GM23338 (cell line): ENCODE data around the gene OSGIN1. TPM values are rescaled to one million over a fixed set of nuclear protein-coding genes. Genes with fewer than 3 reads are reported as not detected.

ENCODE experiments used
- ATAC-seq: fragments of 200-7000 bp; cut with Tn5 transposase; 3 replicates; pipeline ENCODE4 v1.9.1; 2020
- DNase-seq: peaks from one replicate; pipeline ENCODE4 v3.0.0-alpha.2; 2015; ENCODE audit warnings: low spot score
- H2AFZ ChIP-seq: fragments of 200-600 bp; sonication (generic); 2 replicates; pipeline ENCODE4 v1.8.0; 2016; ENCODE audit warnings: antibody characterized with exemption, mild to moderate bottlenecking, moderate library complexity
- H3F3A ChIP-seq: fragments of 200-600 bp; sonication (generic); replicated peaks from 2 replicates; pipeline ENCODE4 v1.8.0; 2017; ENCODE audit warnings: antibody characterized with exemption, mixed run types, low read depth
- H3K27ac ChIP-seq: fragments of 200-600 bp; sonication (generic); 2 replicates; pipeline ENCODE4 v1.6.1; 2016; ENCODE audit warnings: low read depth
- H3K27me3 ChIP-seq: fragments of 200-600 bp; sonication (generic); 2 replicates; pipeline ENCODE4 v1.8.0; 2016; ENCODE audit warnings: mild to moderate bottlenecking, mixed run types, moderate library complexity; ENCODE audit not compliant: insufficient read depth
- H3K36me3 ChIP-seq: fragments of 200-600 bp; sonication (generic); 2 replicates; pipeline ENCODE4 v1.8.0; 2016; ENCODE audit warnings: mild to moderate bottlenecking; ENCODE audit not compliant: insufficient read depth
- H3K4me1 ChIP-seq: fragments of 200-600 bp; sonication (generic); 2 replicates; pipeline ENCODE4 v1.8.0; 2016; ENCODE audit warnings: mild to moderate bottlenecking, moderate library complexity; ENCODE audit not compliant: insufficient read depth
- H3K4me2 ChIP-seq: fragments of 200-600 bp; sonication (generic); 2 replicates; pipeline ENCODE4 v1.7.1; 2017; ENCODE audit warnings: mixed run types
- H3K4me3 ChIP-seq: fragments of 200-600 bp; sonication (generic); 2 replicates; pipeline ENCODE4 v1.6.1; 2016; ENCODE audit warnings: mixed run types
- H3K79me2 ChIP-seq: fragments of 200-600 bp; sonication (generic); replicated peaks from 2 replicates; pipeline ENCODE4 v1.8.0; 2017; ENCODE audit warnings: mild to moderate bottlenecking; ENCODE audit not compliant: insufficient read depth
- H3K9me2 ChIP-seq: fragments of 200-600 bp; sonication (generic); 2 replicates; pipeline ENCODE4 v1.8.0; 2017; ENCODE audit not compliant: insufficient read depth
- H4K20me1 ChIP-seq: fragments of 200-600 bp; sonication (generic); replicated peaks from 2 replicates; pipeline ENCODE4 v1.8.0; 2017; ENCODE audit warnings: mild to moderate bottlenecking; ENCODE audit not compliant: insufficient read depth
- H3K27ac Mint-ChIP-seq: 2 replicates; pipeline ENCODE4 v1.8.0; 2020; ENCODE audit warnings: inconsistent platforms, mild to moderate bottlenecking, moderate library complexity, mixed read lengths
- H3K27me3 Mint-ChIP-seq: 3 replicates; pipeline ENCODE4 v1.8.0; 2022; ENCODE audit warnings: low read depth, mild to moderate bottlenecking, moderate library complexity, mixed read lengths, inconsistent platforms; ENCODE audit not compliant: insufficient read depth, poor library complexity
- H3K36me3 Mint-ChIP-seq: 3 replicates; pipeline ENCODE4 v1.8.0; 2021; ENCODE audit warnings: low read depth, mild to moderate bottlenecking, inconsistent platforms, moderate library complexity, mixed read lengths
- H3K4me1 Mint-ChIP-seq: 3 replicates; pipeline ENCODE4 v1.8.0; 2020; ENCODE audit warnings: mild to moderate bottlenecking, inconsistent platforms, mixed read lengths
- H3K4me3 Mint-ChIP-seq: 3 replicates; pipeline ENCODE4 v1.8.0; 2021; ENCODE audit warnings: moderate library complexity, mild to moderate bottlenecking, inconsistent platforms, mixed read lengths
- H3K9me3 Mint-ChIP-seq: 3 replicates; pipeline ENCODE4 v1.8.0; 2020; ENCODE audit warnings: moderate library complexity, mild to moderate bottlenecking, inconsistent platforms, mixed read lengths
- CTCF ChIP-seq, 2 experiments: fragments of 200-600 bp in 1 of 2; sonication (generic) in 1 of 2; conservative IDR thresholded peaks; 2 replicates each; pipeline versions ENCODE4 v1.5.1 to v1.6.1; 2016 to 2017; ENCODE audit warnings: antibody characterized with exemption in 2 of 2, low read depth in 2 of 2, mild to moderate bottlenecking in 2 of 2, moderate library complexity in 1 of 2
- ETS1 ChIP-seq: IDR thresholded peaks from 2 replicates; pipeline ENCODE4 v1.6.1; 2016; ENCODE audit warnings: antibody characterized with exemption
- EZH2phosphoT487 ChIP-seq: fragments of 200-600 bp; sonication (generic); IDR thresholded peaks from one replicate; pipeline ENCODE4 v1.8.1; 2018; ENCODE audit warnings: antibody characterized with exemption; ENCODE audit not compliant: unreplicated experiment
- STAT1 ChIP-seq: IDR thresholded peaks from one replicate; pipeline ENCODE4 v1.6.1; 2016; ENCODE audit warnings: antibody characterized with exemption; ENCODE audit not compliant: unreplicated experiment
- ZNF114 ChIP-seq: fragments of 250-450 bp; sonication (Bioruptor Pico); IDR thresholded peaks from 2 replicates; pipeline ENCODE4 v1.5.0; 2020; ENCODE audit warnings: mild to moderate bottlenecking, moderate library complexity
- polyA plus RNA-seq: library from polyadenylated mRNA; unstranded; fragments of >200 nt; fragmentation: Nextera tagmentation; extraction: Ambion mirVana; gene quantifications from 2 replicates; pipeline ENCODE4 v1.2.1, GENCODE V29; 2016
- total RNA-seq: library from RNA; depleted of rRNA; stranded (reverse); fragments of >200 nt; shearing (Covaris generic); gene quantifications from 2 replicates; pipeline ENCODE4 v1.2.3, GENCODE V29; 2014

OSGIN1 gene
- total and polyA plus RNA-seq, 2 experiments from 2014 or later, result 0.32 to 1.6 TPM

- ATAC-seq, result no peak
- Histone ChIP-seq H2AFZ (no peak overlapping the region), H3K4me1 (no peaks in the 10 kb centered on the region; the same call in 1 of the 2 replicates), H3K9me2 (no peaks in the 10 kb centered on the region), H3K4me2 (no peak overlapping the region), H3K27ac (no peak overlapping the region), H3K79me2 (no peaks in the 10 kb centered on the region), H3K36me3 (no peaks in the 10 kb centered on the region), H4K20me1 (no peaks in the 10 kb centered on the region), H3F3A (no peaks in the 10 kb centered on the region), H3K27me3 (0 out of 2 replicates have a peak, but pooled peaks cover 5% of the 10 kb centered on the region), H3K4me3 (no peak overlapping the region)
- TF ChIP-seq STAT1, result no peak
- no peak for TF ChIP-seq EZH2phosphoT487
- no peak for TF ChIP-seq ETS1
- TF ChIP-seq ZNF114, result no peak
- H3K9me3 Mint-ChIP-seq, result peaks cover 21% of the 10 kb centered on the region
- H3K36me3 Mint-ChIP-seq, result peaks cover 19% of the 10 kb centered on the region
- no peak for DNase-seq
- H3K4me3 Mint-ChIP-seq, result no peak overlapping the region
- peaks cover 7% of the 10 kb centered on the region; the same call in 2 of the 3 replicates for H3K4me1 Mint-ChIP-seq
- H3K27ac Mint-ChIP-seq, result no peak overlapping the region
- H3K27me3 Mint-ChIP-seq, result peaks cover 15% of the 10 kb centered on the region
Observed at GRCh38 chr16:83974475-83974874, 21.4 kb downstream of the OSGIN1 start.

GRCh38 chr16:83975590-83976260 lies 22.7 kb downstream of the OSGIN1 start:
- Histone ChIP-seq H3K36me3 (no peaks in the 10 kb centered on the region), H3K27ac (no peak overlapping the region), H3K4me3 (no peak overlapping the region), H3K79me2 (no peaks in the 10 kb centered on the region), H3K9me2 (no peaks in the 10 kb centered on the region), H3K4me2 (no peak overlapping the region), H3F3A (no peaks in the 10 kb centered on the region), H4K20me1 (no peaks in the 10 kb centered on the region), H3K27me3 (no peaks in the 10 kb centered on the region), H3K4me1 (no peaks in the 10 kb centered on the region; the same call in 1 of the 2 replicates), H2AFZ (no peak overlapping the region)
- H3K27me3 Mint-ChIP-seq, result peaks cover 10% of the 10 kb centered on the region
- DNase-seq (no peak), ATAC-seq (no peak)
- peaks cover 22% of the 10 kb centered on the region for H3K36me3 Mint-ChIP-seq
- H3K4me3 Mint-ChIP-seq, result no peak overlapping the region
- peaks cover 24% of the 10 kb centered on the region for H3K9me3 Mint-ChIP-seq
- TF ChIP-seq CTCF (conservative IDR thresholded peaks at IDR 0.05; ENCODE audit: low read depth in 2 of 2) (no peak), ZNF114 (no peak), ETS1 (no peak)
- H3K27ac Mint-ChIP-seq, result no peak overlapping the region
- H3K4me1 Mint-ChIP-seq, result no peaks in the 10 kb centered on the region; the same call in 2 of the 3 replicates
